Muscle layer of duodenum (tissue), 2 donors: ENCODE data around the gene VAV2.
A peak's percentile ranks its signal among the peaks of the same experiment; 100 is the strongest.

Experiments used
- H3K27ac ChIP-seq: one replicate; pipeline ENCODE4 v1.7.0; 2013; ENCODE audit warnings: mild to moderate bottlenecking, low read length
- H3K27me3 ChIP-seq: one replicate; pipeline ENCODE4 v1.7.0; 2013; ENCODE audit warnings: low read depth, mild to moderate bottlenecking, control low read depth, low read length
- H3K36me3 ChIP-seq, 2 donors: one replicate each; pipeline ENCODE4 v1.7.0; 2013; ENCODE audit warnings: low read length in 2 of 2, control low read depth in 1 of 2, mild to moderate bottlenecking in 1 of 2; ENCODE audit not compliant: insufficient read depth in 2 of 2, control insufficient read depth in 1 of 2
- H3K4me1 ChIP-seq, 2 donors: one replicate each; pipeline ENCODE4 v1.7.0; 2013; ENCODE audit warnings: low read length in 2 of 2, mild to moderate bottlenecking in 2 of 2, control low read depth in 1 of 2, moderate library complexity in 1 of 2; ENCODE audit not compliant: insufficient read depth in 2 of 2, control insufficient read depth in 1 of 2
- H3K4me3 ChIP-seq, 2 donors: one replicate each; pipeline ENCODE4 v1.7.0; 2013; ENCODE audit warnings: low read length in 2 of 2, low read depth in 1 of 2, mild to moderate bottlenecking in 1 of 2
- H3K9me3 ChIP-seq, 2 donors: one replicate each; pipeline ENCODE4 v1.7.0; 2013; ENCODE audit warnings: low read length in 2 of 2, control low read depth in 1 of 2, mild to moderate bottlenecking in 1 of 2; ENCODE audit not compliant: control insufficient read depth in 1 of 2
- donor health status: healthy.

The VAV2 gene

GRCh38 chr9:134004131-134004873 is 12.2 kb upstream of the VAV2 start:
- no peak overlapping the region for H3K27ac ChIP-seq
- H3K9me3 ChIP-seq: no peaks in the 10 kb centered on the region
- H3K4me1 ChIP-seq: no peaks in the 10 kb centered on the region
- H3K36me3 ChIP-seq: no peaks in the 10 kb centered on the region
- no peak overlapping the region for H3K4me3 ChIP-seq
- H3K27me3 ChIP-seq: no peaks in the 10 kb centered on the region

GRCh38 chr9:134003237-134003636 is 11.1 kb upstream of the VAV2 start:
- H3K9me3 ChIP-seq: no peaks in the 10 kb centered on the region
- no peaks in the 10 kb centered on the region for H3K27me3 ChIP-seq
- no peak overlapping the region for H3K4me3 ChIP-seq
- no peaks in the 10 kb centered on the region for H3K4me1 ChIP-seq
- no peaks in the 10 kb centered on the region for H3K36me3 ChIP-seq
- no peak overlapping the region for H3K27ac ChIP-seq

GRCh38 chr9:134002796-134003195 is 10.7 kb upstream of the VAV2 start:
- no peaks in the 10 kb centered on the region for H3K27me3 ChIP-seq
- H3K36me3 ChIP-seq: no peaks in the 10 kb centered on the region
- H3K4me3 ChIP-seq: no peak overlapping the region
- no peaks in the 10 kb centered on the region for H3K9me3 ChIP-seq
- H3K4me1 ChIP-seq: no peaks in the 10 kb centered on the region
- no peak overlapping the region for H3K27ac ChIP-seq

DNA sequence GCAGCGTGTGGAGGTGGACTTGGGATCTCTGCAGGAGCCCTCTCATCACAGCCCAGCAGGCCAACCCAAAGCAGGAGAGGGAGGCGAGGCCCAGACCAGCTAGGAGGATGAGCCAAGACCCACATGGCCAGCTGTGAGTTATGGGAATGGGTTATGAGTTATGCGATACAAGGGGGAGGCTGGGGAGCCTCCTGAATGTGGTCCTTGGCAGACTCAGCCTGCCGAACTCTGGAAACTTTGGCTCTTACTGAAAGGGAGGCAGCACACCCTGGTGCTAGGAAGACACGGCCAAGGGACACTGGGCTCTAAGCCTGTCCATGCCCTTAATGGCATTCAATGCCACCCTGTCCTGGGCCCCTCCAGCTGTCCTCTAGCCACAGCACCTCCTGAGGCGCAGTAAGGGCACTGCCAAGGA is 7.7 kb upstream of the VAV2 start:
- H3K27me3 ChIP-seq: no peaks in the 10 kb centered on the region
- H3K36me3 ChIP-seq: no peaks in the 10 kb centered on the region
- no peak overlapping the region for H3K4me3 ChIP-seq
- H3K4me1 ChIP-seq: no peaks in the 10 kb centered on the region
- no peaks in the 10 kb centered on the region for H3K9me3 ChIP-seq
- no peak overlapping the region for H3K27ac ChIP-seq

DNA sequence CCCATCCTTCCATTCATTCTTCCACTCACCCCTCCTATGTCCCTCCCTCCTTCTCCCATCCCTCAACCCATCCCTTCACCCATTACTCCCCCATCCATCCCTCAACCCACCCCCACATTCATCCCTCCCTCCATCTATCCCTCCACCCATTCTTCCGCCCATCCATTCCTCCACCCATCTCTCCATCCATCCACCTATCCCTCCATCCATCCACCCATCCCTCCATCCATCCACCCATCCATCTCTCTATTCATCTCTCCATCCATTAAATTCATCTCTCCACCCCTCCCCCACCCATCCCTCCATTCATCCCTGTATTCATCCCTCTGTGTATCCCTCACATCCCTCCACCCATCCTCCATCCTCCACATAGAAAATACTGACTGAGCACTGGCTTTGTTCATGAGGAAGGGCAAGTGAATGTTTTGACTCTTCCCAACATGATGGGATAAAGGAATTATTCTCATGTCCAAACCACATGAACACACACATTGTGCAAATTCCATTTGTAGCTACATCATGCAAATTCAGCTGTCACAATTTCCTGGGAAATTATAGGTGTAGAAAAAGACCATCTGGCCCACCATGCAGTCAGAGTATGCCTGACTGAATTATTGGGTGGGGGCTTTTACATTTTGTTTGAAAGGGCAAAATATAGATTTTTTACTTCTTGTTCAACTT is 6.9 kb upstream of the VAV2 start:
- Histone ChIP-seq H3K4me3 (no peak overlapping the region), H3K9me3 (no peaks in the 10 kb centered on the region), H3K4me1 (peaks cover 1 to 3% of the 10 kb centered on the region in 2 donors), H3K36me3 (no peaks in the 10 kb centered on the region), H3K27ac (no peak overlapping the region), H3K27me3 (no peaks in the 10 kb centered on the region)

DNA sequence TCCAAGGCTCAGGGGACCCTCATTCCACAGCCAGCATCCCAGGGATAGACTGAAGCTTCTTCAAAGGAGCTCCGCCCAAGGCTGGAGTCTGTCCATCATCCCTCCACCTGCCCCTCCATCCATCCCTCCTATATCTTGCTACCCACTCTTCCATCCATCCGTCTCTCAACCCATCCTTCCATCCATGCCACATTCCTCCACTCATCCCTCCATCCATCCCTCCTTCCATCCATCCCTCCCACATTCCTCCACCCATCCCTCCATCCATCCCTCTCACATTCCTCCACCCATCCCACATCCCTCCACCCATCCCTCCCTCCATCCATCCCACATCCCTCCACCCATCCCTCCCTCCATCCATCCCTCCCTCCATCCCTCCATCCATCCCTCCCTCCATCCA is 5.5 kb upstream of the VAV2 start:
- Histone ChIP-seq H3K27ac (no peak overlapping the region), H3K4me1 (peaks cover 7 to 14% of the 10 kb centered on the region in 2 donors), H3K4me3 (no peak overlapping the region), H3K9me3 (no peaks in the 10 kb centered on the region), H3K36me3 (peaks cover 0 to 5% of the 10 kb centered on the region in 2 donors), H3K27me3 (no peaks in the 10 kb centered on the region)

- H3K4me3 ChIP-seq: no peak overlapping the region
- H3K27me3 ChIP-seq: no peaks in the 10 kb centered on the region
- peaks cover 7 to 14% of the 10 kb centered on the region in 2 donors for H3K4me1 ChIP-seq
Measured at GRCh38 chr9:133996531-133997520, 4.7 kb upstream of the VAV2 start.

GRCh38 chr9:133995012-133995896 is 3.1 kb upstream of the VAV2 start:
- peaks cover 7 to 24% of the 10 kb centered on the region in 2 donors for H3K4me1 ChIP-seq
- H3K36me3 ChIP-seq: peaks cover 0 to 5% of the 10 kb centered on the region in 2 donors
- no peaks in the 10 kb centered on the region for H3K27me3 ChIP-seq
- no peaks in the 10 kb centered on the region for H3K9me3 ChIP-seq
- no peak overlapping the region for H3K4me3 ChIP-seq
- no peak overlapping the region for H3K27ac ChIP-seq

More at GRCh38 chr9:133996531-133997520, 4.7 kb upstream of the VAV2 start:
- H3K9me3 ChIP-seq: no peaks in the 10 kb centered on the region
- H3K27ac ChIP-seq: no peak overlapping the region
- peaks cover 0 to 5% of the 10 kb centered on the region in 2 donors for H3K36me3 ChIP-seq

- Histone ChIP-seq H3K4me3 (no peak overlapping the region), H3K27ac (no peak overlapping the region)
Measured at GRCh38 chr9:133994353-133995011, 2.4 kb upstream of the VAV2 start.

GRCh38 chr9:133993635-133994253 is 1.6 kb upstream of the VAV2 start:
- Histone ChIP-seq H3K4me1 (peaks cover 7 to 31% of the 10 kb centered on the region in 2 donors), H3K27ac (no peak overlapping the region), H3K4me3 (peak overlapping the region; percentile 67 to 84), H3K9me3 (no peaks in the 10 kb centered on the region), H3K27me3 (no peaks in the 10 kb centered on the region), H3K36me3 (peaks cover 0 to 5% of the 10 kb centered on the region in 2 donors)

More at GRCh38 chr9:133994353-133995011, 2.4 kb upstream of the VAV2 start:
- Histone ChIP-seq H3K9me3 (no peaks in the 10 kb centered on the region), H3K27me3 (no peaks in the 10 kb centered on the region), H3K4me1 (peaks cover 7 to 31% of the 10 kb centered on the region in 2 donors), H3K36me3 (peaks cover 0 to 5% of the 10 kb centered on the region in 2 donors)
